SK-N-SH (cell line): ENCODE data around the gene F5.

ENCODE experiments used
- EZH2phosphoT487 ChIP-seq: fragments of 200-600 bp; sonication (generic); IDR thresholded peaks from 2 replicates; pipeline ENCODE4 v1.6.1; 2017; ENCODE audit warnings: low read depth, mixed run types, mild to moderate bottlenecking, antibody characterized with exemption, moderate library complexity, borderline replicate concordance
- POLR2AphosphoS5 ChIP-seq: IDR thresholded peaks from 2 replicates; pipeline ENCODE4 v1.6.1; 2012; ENCODE audit warnings: low read depth, low read length
- RAD21 ChIP-seq: IDR thresholded peaks from 2 replicates; pipeline ENCODE4 v1.6.1; 2012; ENCODE audit warnings: mild to moderate bottlenecking, low read length
- RFX5 ChIP-seq: IDR thresholded peaks from 2 replicates; pipeline ENCODE4 v1.6.1; 2012; ENCODE audit warnings: mild to moderate bottlenecking, improper control_type of control experiment, low read length
- YY1 ChIP-seq: IDR thresholded peaks from 2 replicates; pipeline ENCODE4 v1.4.0; 2012; ENCODE audit warnings: low read depth, mild to moderate bottlenecking
- TF ChIP-seq, protein P1 (sequence below): fragments of 200-600 bp; sonication (generic); IDR thresholded peaks from 2 replicates; pipeline ENCODE4 v1.6.1; 2017; ENCODE audit warnings: antibody characterized with exemption, mild to moderate bottlenecking, moderate library complexity
- TF ChIP-seq, protein P2 (sequence below): IDR thresholded peaks from 2 replicates; pipeline ENCODE4 v1.6.1; 2012; ENCODE audit warnings: mild to moderate bottlenecking, low read depth, low read length, moderate library complexity

DNA sequence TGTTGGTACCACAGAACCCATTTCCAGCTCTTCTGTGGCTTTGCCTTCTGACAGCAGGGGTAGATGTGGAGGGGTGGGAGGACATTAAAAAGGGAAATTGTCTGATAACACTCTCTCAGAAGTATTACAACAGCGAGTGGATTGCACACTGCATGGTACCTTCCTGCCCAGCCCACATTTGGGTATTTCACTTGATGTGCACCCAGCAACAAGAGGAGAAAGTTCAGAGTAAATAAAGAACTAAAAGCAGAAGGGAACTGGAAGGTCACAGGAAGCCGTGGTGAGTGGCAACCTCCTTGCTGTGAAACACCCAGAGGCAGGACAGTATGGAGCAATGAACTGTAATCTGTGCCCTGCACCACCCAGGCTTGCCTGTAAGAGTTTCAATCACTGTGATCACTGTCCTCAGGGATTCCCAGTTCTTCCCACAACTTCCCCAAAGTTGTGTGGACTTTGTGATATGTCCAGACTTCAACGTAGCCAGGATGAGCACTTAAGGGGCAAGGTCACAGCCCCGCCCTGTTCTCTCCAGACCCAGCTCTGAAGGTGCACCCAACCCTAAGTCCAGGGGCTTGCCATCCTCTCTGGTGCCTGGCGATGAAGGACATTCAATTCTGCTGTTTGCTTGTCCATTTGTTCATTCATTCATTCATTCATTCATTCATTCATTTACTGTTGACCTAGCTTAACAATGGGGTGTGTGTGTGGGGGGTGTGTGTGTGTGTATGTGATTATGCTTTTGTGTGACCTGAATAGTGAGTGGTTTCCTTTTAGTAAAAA is 18.7 kb upstream of the F5 start:
- no peak for TF ChIP-seq RAD21
- TF ChIP-seq YY1: no peak
- TF ChIP-seq RFX5: no peak
- no peak for TF ChIP-seq EZH2phosphoT487
- TF ChIP-seq, protein P1, sequence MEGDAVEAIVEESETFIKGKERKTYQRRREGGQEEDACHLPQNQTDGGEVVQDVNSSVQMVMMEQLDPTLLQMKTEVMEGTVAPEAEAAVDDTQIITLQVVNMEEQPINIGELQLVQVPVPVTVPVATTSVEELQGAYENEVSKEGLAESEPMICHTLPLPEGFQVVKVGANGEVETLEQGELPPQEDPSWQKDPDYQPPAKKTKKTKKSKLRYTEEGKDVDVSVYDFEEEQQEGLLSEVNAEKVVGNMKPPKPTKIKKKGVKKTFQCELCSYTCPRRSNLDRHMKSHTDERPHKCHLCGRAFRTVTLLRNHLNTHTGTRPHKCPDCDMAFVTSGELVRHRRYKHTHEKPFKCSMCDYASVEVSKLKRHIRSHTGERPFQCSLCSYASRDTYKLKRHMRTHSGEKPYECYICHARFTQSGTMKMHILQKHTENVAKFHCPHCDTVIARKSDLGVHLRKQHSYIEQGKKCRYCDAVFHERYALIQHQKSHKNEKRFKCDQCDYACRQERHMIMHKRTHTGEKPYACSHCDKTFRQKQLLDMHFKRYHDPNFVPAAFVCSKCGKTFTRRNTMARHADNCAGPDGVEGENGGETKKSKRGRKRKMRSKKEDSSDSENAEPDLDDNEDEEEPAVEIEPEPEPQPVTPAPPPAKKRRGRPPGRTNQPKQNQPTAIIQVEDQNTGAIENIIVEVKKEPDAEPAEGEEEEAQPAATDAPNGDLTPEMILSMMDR: no peak
- TF ChIP-seq, protein P2, sequence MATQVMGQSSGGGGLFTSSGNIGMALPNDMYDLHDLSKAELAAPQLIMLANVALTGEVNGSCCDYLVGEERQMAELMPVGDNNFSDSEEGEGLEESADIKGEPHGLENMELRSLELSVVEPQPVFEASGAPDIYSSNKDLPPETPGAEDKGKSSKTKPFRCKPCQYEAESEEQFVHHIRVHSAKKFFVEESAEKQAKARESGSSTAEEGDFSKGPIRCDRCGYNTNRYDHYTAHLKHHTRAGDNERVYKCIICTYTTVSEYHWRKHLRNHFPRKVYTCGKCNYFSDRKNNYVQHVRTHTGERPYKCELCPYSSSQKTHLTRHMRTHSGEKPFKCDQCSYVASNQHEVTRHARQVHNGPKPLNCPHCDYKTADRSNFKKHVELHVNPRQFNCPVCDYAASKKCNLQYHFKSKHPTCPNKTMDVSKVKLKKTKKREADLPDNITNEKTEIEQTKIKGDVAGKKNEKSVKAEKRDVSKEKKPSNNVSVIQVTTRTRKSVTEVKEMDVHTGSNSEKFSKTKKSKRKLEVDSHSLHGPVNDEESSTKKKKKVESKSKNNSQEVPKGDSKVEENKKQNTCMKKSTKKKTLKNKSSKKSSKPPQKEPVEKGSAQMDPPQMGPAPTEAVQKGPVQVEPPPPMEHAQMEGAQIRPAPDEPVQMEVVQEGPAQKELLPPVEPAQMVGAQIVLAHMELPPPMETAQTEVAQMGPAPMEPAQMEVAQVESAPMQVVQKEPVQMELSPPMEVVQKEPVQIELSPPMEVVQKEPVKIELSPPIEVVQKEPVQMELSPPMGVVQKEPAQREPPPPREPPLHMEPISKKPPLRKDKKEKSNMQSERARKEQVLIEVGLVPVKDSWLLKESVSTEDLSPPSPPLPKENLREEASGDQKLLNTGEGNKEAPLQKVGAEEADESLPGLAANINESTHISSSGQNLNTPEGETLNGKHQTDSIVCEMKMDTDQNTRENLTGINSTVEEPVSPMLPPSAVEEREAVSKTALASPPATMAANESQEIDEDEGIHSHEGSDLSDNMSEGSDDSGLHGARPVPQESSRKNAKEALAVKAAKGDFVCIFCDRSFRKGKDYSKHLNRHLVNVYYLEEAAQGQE: no peak
- TF ChIP-seq POLR2AphosphoS5: no peak
